H9 (cell line): ENCODE measurements around the gene ASB5. TPM values are rescaled to one million over a fixed set of nuclear protein-coding genes. Genes with fewer than 3 reads are reported as not detected.

Source experiments
- DNase-seq: peaks from one replicate; pipeline ENCODE4 v3.0.0-alpha.2; 2017
- H2AFZ ChIP-seq: one replicate; pipeline ENCODE4 v1.6.1; 2013; ENCODE audit warnings: mild to moderate bottlenecking, low read length, control low read depth, moderate library complexity
- H2AK5ac ChIP-seq: 2 replicates; pipeline ENCODE4 v1.6.1; 2013; ENCODE audit warnings: low read length, control low read depth, mixed read lengths; ENCODE audit not compliant: insufficient read length
- H2BK120ac ChIP-seq: one replicate; pipeline ENCODE4 v1.6.1; 2013; ENCODE audit warnings: low read depth, mild to moderate bottlenecking, low read length, control low read depth, inconsistent platforms; ENCODE audit not compliant: poor library complexity, severe bottlenecking
- H2BK12ac ChIP-seq: 2 replicates; pipeline ENCODE4 v1.6.1; 2013; ENCODE audit warnings: low read length, control low read depth, mixed read lengths, low read depth; ENCODE audit not compliant: insufficient read length
- H2BK15ac ChIP-seq: 2 replicates; pipeline ENCODE4 v1.6.1; 2013; ENCODE audit warnings: low read depth, low read length, control low read depth
- H2BK20ac ChIP-seq: one replicate; pipeline ENCODE4 v1.6.1; 2013; ENCODE audit warnings: low read depth, mild to moderate bottlenecking, low read length, control low read depth, inconsistent platforms; ENCODE audit not compliant: poor library complexity, severe bottlenecking
- H2BK5ac ChIP-seq: 2 replicates; pipeline ENCODE4 v1.6.1; 2013; ENCODE audit warnings: low read length, control low read depth, mixed read lengths; ENCODE audit not compliant: insufficient read length
- H3K14ac ChIP-seq: 2 replicates; pipeline ENCODE4 v1.6.1; 2013; ENCODE audit warnings: low read length, control low read depth; ENCODE audit not compliant: insufficient read depth
- H3K18ac ChIP-seq: 2 replicates; pipeline ENCODE4 v1.6.1; 2013; ENCODE audit warnings: low read depth, mild to moderate bottlenecking, mixed read lengths, low read length, control low read depth; ENCODE audit not compliant: insufficient read length
- H3K23ac ChIP-seq: 2 replicates; pipeline ENCODE4 v1.6.1; 2013; ENCODE audit warnings: low read length, control low read depth, mixed read lengths, low read depth; ENCODE audit not compliant: insufficient read length
- H3K23me2 ChIP-seq: 2 replicates; pipeline ENCODE4 v1.6.1; 2013; ENCODE audit warnings: low read depth, mild to moderate bottlenecking, mixed read lengths, low read length, control low read depth; ENCODE audit not compliant: insufficient read length, poor library complexity, severe bottlenecking
- H3K27ac ChIP-seq: 2 replicates; pipeline ENCODE4 v1.5.1; 2013; ENCODE audit warnings: low read length, control low read depth, mixed read lengths, low read depth; ENCODE audit not compliant: insufficient read length
- H3K27me3 ChIP-seq: 2 replicates; pipeline ENCODE4 v1.6.1; 2013; ENCODE audit warnings: low read length, control low read depth, inconsistent platforms; ENCODE audit not compliant: insufficient read depth
- H3K4ac ChIP-seq: 2 replicates; pipeline ENCODE4 v1.6.1; 2013; ENCODE audit warnings: low read depth, mild to moderate bottlenecking, control low read depth, inconsistent platforms, low read length, moderate library complexity
- H3K4me1 ChIP-seq: 2 replicates; pipeline ENCODE4 v1.6.1; 2013; ENCODE audit warnings: low read length, control low read depth, inconsistent platforms; ENCODE audit not compliant: insufficient read depth
- H3K4me2 ChIP-seq: 2 replicates; pipeline ENCODE4 v1.6.1; 2013; ENCODE audit warnings: low read length, control low read depth, mixed read lengths; ENCODE audit not compliant: insufficient read length, insufficient read depth
- H3K56ac ChIP-seq: 2 replicates; pipeline ENCODE4 v1.6.1; 2013; ENCODE audit warnings: low read depth, mild to moderate bottlenecking, mixed read lengths, low read length, control low read depth; ENCODE audit not compliant: insufficient read length
- H3K79me1 ChIP-seq: 2 replicates; pipeline ENCODE4 v1.6.1; 2013; ENCODE audit warnings: low read depth, mild to moderate bottlenecking, moderate library complexity, low read length, control low read depth, inconsistent platforms; ENCODE audit not compliant: insufficient read depth, poor library complexity, severe bottlenecking
- H3K79me2 ChIP-seq: 2 replicates; pipeline ENCODE4 v1.6.1; 2013; ENCODE audit warnings: low read length, control low read depth, inconsistent platforms; ENCODE audit not compliant: insufficient read depth
- H3K9ac ChIP-seq: 2 replicates; pipeline ENCODE4 v1.6.1; 2013; ENCODE audit warnings: low read length, control low read depth, mixed read lengths; ENCODE audit not compliant: insufficient read length; ENCODE audit errors: extremely low read depth
- H3K9me3 ChIP-seq: one replicate; pipeline ENCODE4 v1.6.1; 2013; ENCODE audit warnings: low read depth, low read length, inconsistent platforms; ENCODE audit not compliant: control insufficient read depth
- H3T11ph ChIP-seq: one replicate; pipeline ENCODE4 v1.6.1; 2013; ENCODE audit warnings: mild to moderate bottlenecking, low read length, control low read depth, inconsistent platforms
- H4K20me1 ChIP-seq: one replicate; pipeline ENCODE4 v1.6.1; 2013; ENCODE audit not compliant: control insufficient read depth, insufficient read length, insufficient read depth
- H4K5ac ChIP-seq: 2 replicates; pipeline ENCODE4 v1.6.1; 2013; ENCODE audit warnings: low read depth, mild to moderate bottlenecking, mixed read lengths, low read length, control low read depth; ENCODE audit not compliant: insufficient read length
- H4K8ac ChIP-seq: replicated peaks from 2 replicates; pipeline ENCODE4 v1.6.1; 2013; ENCODE audit warnings: low read length, control low read depth, mixed read lengths, low read depth; ENCODE audit not compliant: insufficient read length
- H4K91ac ChIP-seq: 2 replicates; pipeline ENCODE4 v1.6.1; 2013; ENCODE audit warnings: low read depth, mild to moderate bottlenecking, moderate library complexity, mixed read lengths, low read length, control low read depth; ENCODE audit not compliant: insufficient read length
- H3K27ac Mint-ChIP-seq, 3 experiments: 2 replicates in 2 of 3; 3 replicates in 1 of 3; pipeline ENCODE4 v1.8.0; 2020 to 2021; ENCODE audit warnings: mixed read lengths in 3 of 3, mild to moderate bottlenecking in 1 of 3, moderate library complexity in 1 of 3
- H3K27me3 Mint-ChIP-seq: 2 replicates; pipeline ENCODE4 v1.8.0; 2021; ENCODE audit warnings: low read depth, mild to moderate bottlenecking, moderate library complexity, mixed read lengths
- H3K36me3 Mint-ChIP-seq, 3 experiments: 2 replicates in 2 of 3; 3 replicates in 1 of 3; pipeline ENCODE4 v1.8.0; 2020 to 2021; ENCODE audit warnings: low read depth in 3 of 3, mixed read lengths in 3 of 3; ENCODE audit not compliant: insufficient read depth in 1 of 3
- H3K4me1 Mint-ChIP-seq, 2 experiments: 2 replicates each; pipeline ENCODE4 v1.8.0; 2020; ENCODE audit warnings: mixed read lengths in 2 of 2
- H3K4me3 Mint-ChIP-seq, 2 experiments: 2 replicates in 1 of 2; 3 replicates in 1 of 2; pipeline ENCODE4 v1.8.0; 2020 to 2021; ENCODE audit warnings: mild to moderate bottlenecking in 2 of 2, mixed read lengths in 2 of 2, moderate library complexity in 1 of 2
- H3K9me3 Mint-ChIP-seq, 2 experiments: 2 replicates in 1 of 2; 3 replicates in 1 of 2; pipeline ENCODE4 v1.8.0; 2020; ENCODE audit warnings: mild to moderate bottlenecking in 2 of 2, mixed read lengths in 2 of 2, moderate library complexity in 1 of 2
- CTCF ChIP-seq: fragments of 200-600 bp; sonication (generic); conservative IDR thresholded peaks from 3 replicates; pipeline ENCODE4 v1.8.0; 2021; ENCODE audit warnings: antibody characterized with exemption, mild to moderate bottlenecking
- WGBS: extraction: QIAGEN DNeasy Blood & Tissue Kit; methylation state at CpG from one replicate; pipeline ENCODE4 v1.1.7; 2013; ENCODE audit warnings: missing lambda C conversion rate, low lambda C conversion rate, mixed read lengths; ENCODE audit not compliant: insufficient read length; ENCODE audit errors: extremely low coverage; 5-methylcytosine and 5-hydroxymethylcytosine counted together
- total RNA-seq: library from RNA; stranded (reverse); gene quantifications from 2 replicates; pipeline ENCODE4 v1.2.1, GENCODE V29; 2021

The ASB5 gene
- total RNA-seq, 1 experiment from 2014 or later = not detected

DNA sequence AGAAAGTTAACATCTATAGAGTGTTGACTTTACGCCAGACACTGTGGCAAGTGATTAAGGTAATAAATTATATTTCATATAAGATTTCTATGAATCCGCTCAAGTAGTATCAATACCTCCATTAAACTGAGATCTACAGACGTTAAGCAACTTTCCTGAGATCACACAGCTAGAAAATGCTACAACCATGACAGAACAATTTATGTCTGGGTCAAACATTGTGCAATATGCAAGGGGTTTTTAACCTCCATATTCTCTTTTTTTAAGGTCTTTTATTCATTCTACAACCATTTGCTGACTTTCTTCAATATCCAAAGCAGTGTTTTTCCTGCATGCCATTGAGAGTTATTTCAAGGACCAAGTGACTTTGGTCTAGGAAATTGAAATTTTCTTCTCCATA is 10.9 kb downstream of the ASB5 start:
- Histone ChIP-seq H4K8ac (no peak overlapping the region), H3T11ph (no peak overlapping the region), H2BK15ac (no peak overlapping the region), H2BK20ac (no peak overlapping the region), H3K4me1 (no peaks in the 10 kb centered on the region), H3K4ac (no peak overlapping the region), H3K4me2 (no peak overlapping the region), H3K23me2 (no peaks in the 10 kb centered on the region), H4K20me1 (no peaks in the 10 kb centered on the region), H3K23ac (no peak overlapping the region), H3K27ac (no peak overlapping the region), H2BK120ac (no peak overlapping the region), H4K5ac (no peak overlapping the region), H3K79me2 (no peaks in the 10 kb centered on the region), H3K79me1 (no peaks in the 10 kb centered on the region), H3K14ac (no peak overlapping the region), H2BK12ac (no peak overlapping the region), H4K91ac (no peak overlapping the region), H3K56ac (no peak overlapping the region), H2BK5ac (no peak overlapping the region), H2AK5ac (no peak overlapping the region), H3K18ac (no peak overlapping the region), H2AFZ (no peak overlapping the region), H3K9ac (no peak overlapping the region), H3K27me3 (no peaks in the 10 kb centered on the region), H3K9me3 (no peaks in the 10 kb centered on the region)
- TF ChIP-seq CTCF = no peak
- H3K27ac Mint-ChIP-seq = no peak overlapping the region
- H3K4me3 Mint-ChIP-seq = no peak overlapping the region
- H3K4me1 Mint-ChIP-seq = peaks cover 5 to 6% of the 10 kb centered on the region in 2 experiments
- peaks cover 0 to 1% (median 0%) of the 10 kb centered on the region in 3 experiments; a peak in 1 of 7 replicates for H3K36me3 Mint-ChIP-seq
- peaks cover 0 to 3% of the 10 kb centered on the region in 2 experiments; a peak in 3 of 5 replicates for H3K9me3 Mint-ChIP-seq
- WGBS = no CpG with 5 or more reads among the region's 3 CpGs
- no peak for DNase-seq
- no peaks in the 10 kb centered on the region; the same call in 1 of the 2 replicates for H3K27me3 Mint-ChIP-seq
